Activated CD4-positive, CD25-positive, alpha-beta regulatory T cell treated with anti-CD3 and anti-CD28 coated beads, Interleukin-2, amount 50 U/mL, for 16 hours (primary cell): Measurements from ENCODE around the gene PCGF3.
"Not testable (repeated sequence)": the region's sequence is repeated elsewhere in the genome, so short reads cannot be mapped to it uniquely, and the experiment has no call there.

Experiments used
- DNase-seq: peaks from one replicate; pipeline ENCODE4 v3.0.0-alpha.2; 2020; ENCODE audit warnings: low read depth, low spot score

Gene PCGF3

DNA sequence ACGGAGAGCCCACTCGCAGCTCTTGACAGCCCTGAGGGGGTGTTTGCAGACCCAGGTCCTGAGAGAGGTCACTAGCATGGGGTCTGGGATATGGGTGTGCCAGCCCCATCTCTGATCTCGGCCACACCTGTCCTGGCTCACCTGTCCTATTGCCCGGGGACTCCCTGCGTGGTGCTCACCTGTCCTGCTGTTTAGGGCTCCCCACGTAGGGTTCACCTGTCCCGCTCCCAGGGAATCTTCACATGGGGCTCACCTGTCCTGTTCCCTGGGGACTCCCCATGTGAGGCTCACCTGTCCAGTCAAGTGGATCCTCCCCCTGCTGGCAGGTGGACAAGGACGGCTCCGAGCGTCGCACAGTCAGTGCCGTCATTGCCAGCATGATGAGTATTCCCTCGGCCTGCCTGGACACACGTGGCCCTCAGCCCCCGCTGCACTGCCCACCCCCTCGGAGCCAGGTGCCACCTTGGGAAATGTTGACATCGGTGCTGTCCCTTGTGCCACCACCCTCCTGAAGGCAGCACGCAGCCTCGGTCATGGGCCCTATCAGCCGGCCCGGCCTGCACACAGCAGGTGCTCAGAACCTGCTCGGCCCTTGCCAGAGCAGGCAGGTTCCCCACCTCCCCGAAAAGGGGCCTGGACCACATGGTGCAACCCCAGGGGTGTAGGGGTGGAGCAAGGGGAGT is 23.0 kb upstream of the PCGF3 start:
- no peak for DNase-seq

DNA sequence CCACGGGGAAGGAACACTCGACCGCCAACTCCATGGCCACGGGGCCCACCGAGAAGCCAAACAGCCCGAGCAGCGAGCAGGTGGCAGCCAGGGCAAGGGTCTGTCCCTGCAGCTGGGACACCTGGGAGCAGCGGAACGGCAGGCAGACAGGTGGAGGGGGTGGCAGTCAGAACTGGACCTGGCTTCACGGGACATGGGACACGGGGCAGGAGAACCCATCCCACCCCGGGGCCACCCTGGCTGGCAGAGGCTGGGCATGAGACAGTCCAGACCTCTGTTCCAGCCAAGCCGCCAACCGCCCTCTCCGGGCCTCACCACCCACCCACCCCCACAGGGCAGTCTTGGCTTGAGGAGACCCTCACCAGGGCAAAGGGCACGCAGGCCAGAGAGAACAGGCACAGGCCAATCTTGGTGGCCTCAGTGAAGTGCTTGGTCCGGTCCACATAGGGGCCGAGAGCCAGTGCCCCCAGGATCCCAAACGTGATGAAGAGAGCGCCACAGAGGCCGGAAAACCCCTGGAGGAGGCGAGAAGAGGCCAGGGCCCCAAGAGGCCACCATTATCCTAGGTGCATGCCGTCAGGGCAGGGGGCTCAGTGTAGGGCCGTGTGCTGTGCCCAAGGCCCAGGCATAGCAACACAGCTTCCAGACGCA is 22.3 kb upstream of the PCGF3 start:
- no peak for DNase-seq

GRCh38 chr4:683982-684622 is 21.5 kb upstream of the PCGF3 start:
- DNase-seq, result no peak

GRCh38 chr4:684623-685327 is 20.9 kb upstream of the PCGF3 start:
- no peak for DNase-seq

DNA sequence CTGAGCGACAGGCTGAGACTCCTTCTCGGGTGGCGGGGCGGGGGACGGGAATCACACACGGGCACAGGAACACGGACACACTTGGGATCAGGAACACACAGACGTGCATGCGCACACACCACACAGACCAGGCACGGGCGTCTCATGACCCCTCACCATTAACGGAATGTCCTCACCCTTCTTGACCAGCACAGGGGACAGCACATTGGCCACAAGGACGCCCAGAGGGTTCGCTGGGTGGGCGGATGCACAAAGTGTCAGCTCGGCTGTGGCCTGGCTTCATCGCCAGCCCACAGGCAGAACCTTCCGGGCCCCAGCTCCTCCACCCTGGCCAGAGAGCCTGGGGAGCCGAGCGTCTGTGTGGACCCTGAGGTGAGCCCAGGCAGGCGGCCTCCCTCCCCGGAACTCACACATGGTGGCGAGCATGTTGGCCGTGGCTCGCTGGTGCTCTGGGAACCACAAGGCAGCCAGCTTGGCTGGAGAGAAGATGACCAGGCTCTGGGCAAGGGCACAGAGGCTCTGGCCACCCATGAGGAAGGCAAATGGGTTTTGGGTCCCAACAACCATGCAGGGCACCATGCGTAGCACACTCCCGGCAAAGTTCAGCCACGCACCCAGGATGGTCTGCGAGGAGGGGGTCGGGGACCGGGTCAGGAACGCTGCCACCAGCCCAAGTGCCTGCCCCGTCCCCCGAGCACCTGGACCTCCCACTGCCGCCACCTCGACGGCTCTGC is 19.8 kb upstream of the PCGF3 start:
- DNase-seq, result no peak

- DNase-seq, result no peak
These were observed 19.1 kb upstream of the PCGF3 start for GRCh38 chr4:686413-687040.

GRCh38 chr4:687048-687970 is 18.3 kb upstream of the PCGF3 start:
- no peak for DNase-seq

DNA sequence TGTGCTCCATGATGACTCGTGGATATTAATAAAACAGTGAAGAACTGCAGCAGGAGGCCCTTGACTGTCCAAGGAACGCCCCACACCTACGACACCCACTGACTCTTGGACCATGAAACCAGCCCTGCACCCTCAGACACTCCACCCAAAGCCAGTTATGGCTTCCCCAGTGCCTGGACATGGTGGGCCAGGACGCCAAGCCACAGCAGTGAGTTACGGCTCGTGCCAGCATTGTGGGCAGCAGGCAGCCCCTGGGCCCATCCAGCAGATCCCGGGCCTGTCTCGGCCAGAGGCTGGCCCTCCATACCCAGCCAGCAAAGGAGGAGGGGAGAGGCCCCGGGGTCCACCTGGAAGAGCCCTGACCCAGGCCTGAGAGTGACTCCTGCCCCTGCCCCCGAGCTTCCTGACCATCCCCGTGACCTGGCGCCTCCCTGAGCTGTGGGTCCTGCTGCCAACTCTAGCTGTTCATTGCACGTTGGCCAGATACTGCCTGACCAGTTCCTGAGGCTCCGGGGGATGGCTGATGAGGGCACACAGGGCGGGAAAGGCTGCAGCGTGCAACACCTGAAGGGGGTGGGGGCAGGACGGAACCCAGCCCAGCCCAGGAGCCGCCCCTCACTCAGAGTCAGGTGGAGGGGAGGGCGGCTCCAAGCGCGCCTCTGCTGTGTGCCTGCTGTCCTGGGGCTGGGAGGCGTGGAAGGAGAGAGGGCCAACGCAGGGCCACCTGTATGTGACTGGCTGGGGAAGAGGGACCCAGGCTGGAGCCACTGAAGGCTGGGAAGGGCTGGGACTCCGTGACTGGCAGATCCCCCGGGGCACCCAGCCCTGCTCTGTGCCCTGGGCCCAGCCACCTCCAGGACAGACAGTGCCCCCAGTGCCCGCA is 17.4 kb upstream of the PCGF3 start:
- no peak for DNase-seq

DNA sequence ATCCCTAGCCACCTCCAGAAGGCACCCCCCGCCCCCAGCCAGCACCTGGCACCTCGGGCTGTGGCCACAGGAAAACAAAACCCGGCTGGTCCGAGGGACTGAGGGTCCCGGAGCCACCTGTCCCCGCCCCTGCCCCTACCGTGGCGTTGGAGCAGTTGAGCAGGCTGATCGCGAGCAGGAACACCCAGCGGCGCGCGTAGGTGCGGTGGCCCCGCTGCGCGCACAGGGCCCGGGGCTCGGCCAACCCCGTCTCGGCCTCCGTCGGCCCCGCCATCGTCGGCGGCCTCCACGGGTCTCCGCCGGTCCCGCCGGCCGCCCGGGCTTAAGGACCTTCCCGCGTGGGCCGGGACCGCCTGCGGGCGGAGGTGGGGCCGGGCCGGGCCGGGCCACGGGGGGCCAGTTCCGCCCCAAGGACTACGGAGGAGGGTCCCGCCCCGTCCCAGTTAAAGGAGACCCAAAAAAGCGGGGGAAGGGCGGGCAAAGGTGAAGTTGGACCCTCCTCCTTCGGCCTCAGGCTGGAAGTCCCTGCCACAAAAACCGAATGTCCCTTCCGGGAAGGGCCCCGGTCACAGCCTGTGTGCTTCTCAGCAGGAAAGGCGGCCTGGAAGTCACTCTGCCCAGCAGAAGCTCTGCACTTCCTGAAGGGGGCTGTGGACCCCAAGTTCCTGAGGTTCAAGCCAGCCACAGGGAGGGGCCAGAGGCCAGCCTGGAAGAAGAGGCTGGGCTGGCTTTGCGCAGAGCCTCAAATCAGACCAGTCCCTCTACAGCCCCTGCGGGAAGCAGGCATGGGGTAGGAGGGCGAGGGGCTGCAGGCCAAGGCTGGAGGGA is 16.6 kb upstream of the PCGF3 start, which contains the start of gene SLC49A3:
SLC49A3 (minus strand) TSS at position 298 of the 828 bp plus-strand sequence; CDS start at position 274, 24 bp downstream.
- no peak for DNase-seq

- no peak for DNase-seq
These were observed 15.9 kb upstream of the PCGF3 start for GRCh38 chr4:689723-690122.

- DNase-seq, result no peak
These were observed 12.7 kb upstream of the PCGF3 start for GRCh38 chr4:692771-693554.

DNA sequence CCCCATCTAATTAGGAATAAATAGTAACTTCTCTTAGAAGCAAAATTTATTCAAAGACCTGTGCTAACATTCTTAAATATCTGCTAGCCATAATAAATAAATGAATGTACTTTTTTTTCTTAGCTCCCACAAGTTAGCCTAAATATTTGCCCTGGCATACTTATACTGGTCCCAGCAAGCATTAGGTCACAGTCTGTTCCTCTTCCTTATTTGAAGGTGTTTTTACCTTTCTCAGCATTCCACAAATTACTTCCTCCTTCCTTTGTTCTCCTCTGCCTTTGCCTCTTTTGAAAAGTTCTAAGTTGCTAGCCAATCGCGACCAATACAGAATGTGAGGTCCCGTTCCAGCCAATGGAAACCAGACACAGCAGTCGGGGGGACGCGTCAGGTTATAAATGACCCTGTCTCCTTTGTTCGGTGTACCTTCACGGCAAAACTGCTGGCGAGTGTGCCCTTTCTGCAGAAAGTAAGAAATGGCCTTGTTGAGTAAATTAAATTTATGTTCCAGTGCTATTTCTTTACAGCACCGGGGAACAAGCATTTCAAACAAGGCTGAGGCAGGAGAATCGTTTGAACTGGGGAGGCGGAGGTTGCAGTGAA is 11.2 kb upstream of the PCGF3 start:
- DNase-seq, result not testable (repeated sequence)

DNA sequence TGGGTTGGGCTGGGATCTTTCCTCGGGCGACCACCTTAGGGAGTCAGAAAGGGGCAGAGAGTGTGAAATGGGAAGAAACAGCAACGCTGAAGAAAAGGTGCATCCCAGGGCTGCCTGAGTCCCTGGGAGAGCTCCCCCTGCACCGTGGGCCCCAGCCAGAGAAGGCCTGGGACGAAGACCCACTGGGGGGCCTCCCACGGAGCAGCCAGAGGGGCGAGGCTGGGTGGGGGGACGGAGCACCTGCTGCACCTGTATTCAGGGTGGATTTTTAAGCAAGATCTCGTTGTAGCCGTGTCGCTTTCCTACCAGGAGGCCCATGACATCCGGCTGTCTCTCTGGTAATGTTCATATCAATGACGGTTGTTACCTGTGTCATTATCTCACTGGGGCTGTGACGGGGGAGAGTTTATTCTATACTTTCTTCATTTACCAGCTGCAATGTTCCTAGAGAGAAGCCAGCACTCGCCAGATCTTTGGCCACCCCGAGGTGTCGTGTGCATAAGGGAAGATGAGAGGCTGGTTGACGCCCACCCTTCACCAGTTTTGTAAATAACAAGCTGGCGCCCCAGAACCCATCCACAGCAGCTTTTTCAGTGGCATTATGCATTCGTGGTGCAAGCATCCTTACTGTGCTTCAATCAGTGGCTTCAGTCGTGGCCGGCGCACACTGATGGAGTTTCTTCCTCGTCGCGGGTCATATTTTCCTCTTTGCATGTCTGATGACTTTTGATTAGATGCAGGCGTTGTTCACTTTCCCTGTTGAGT is 5.6 kb upstream of the PCGF3 start:
- DNase-seq, result no peak

DNA sequence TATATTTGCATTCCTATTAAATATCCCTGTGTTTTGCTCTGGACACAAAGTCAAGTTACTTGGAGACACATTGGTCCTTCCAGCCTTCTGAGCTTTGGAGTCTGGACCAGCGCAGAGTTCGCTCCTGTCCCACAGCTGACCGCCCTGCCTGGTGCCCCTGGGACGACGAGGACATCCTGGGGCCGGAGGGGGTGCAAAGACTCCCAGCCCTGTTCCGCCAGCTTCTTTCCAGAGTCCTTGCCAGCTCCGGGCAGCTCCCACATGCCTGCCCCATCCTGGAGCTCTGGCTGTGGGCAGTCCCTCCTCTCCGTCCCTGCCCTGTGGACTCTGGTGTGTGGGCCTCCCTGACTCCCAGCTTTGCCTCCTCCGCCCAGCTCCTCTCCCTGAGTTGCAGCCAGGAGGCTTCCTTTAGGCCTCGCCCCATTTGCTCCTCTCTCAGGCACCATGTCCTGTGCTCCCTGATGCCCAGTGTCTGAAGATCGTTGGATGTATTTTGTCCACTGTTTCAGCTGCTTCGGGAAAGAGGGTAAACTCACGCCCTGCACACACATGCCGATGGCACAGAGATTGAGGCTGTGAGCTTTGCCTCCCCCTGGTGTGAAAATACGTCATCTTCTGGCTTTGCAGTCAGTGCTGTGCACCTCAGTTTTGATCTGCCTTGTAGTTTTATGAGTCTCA is 4.9 kb upstream of the PCGF3 start:
- DNase-seq, result no peak

- DNase-seq, result no peak
These were observed 3.0 kb upstream of the PCGF3 start for GRCh38 chr4:702618-703048.
